HEK293 (cell line): Measurements from ENCODE around the gene CUL7.

Experiments
- CTCF ChIA-PET: fragments of 350-600 bp; formaldehyde crosslinking; extraction: SDS; loops from one replicate; lab custom pipeline; 2021; ENCODE audit warnings: antibody characterized with exemption; lab: Yijun Ruan, JAX
- POLR2A ChIA-PET: fragments of 300-600 bp; formaldehyde crosslinking; extraction: SDS; loops from one replicate; lab custom pipeline; 2020; ENCODE audit warnings: antibody characterized with exemption, inconsistent platforms; lab: Yijun Ruan, JAX
- H3K27ac ChIP-seq: fragments of 200-500 bp; sonication (Bioruptor generic); 2 replicates; pipeline ENCODE4 v1.5.1; 2014; ENCODE audit warnings: low read depth, low read length, control low read depth, inconsistent platforms; ENCODE audit errors: extremely low read depth
- H3K36me3 ChIP-seq, 2 experiments: fragments of 200-500 bp in 1 of 2; sonication (Bioruptor generic) in 1 of 2; 1 replicate in 1 of 2; 2 replicates in 1 of 2; pipeline ENCODE4 v1.5.1; 2014 to 2017; ENCODE audit warnings: inconsistent platforms in 2 of 2, low read length in 2 of 2; ENCODE audit not compliant: control insufficient read depth in 2 of 2, insufficient read depth in 1 of 2
- H3K4me1 ChIP-seq: fragments of 200-500 bp; sonication (Bioruptor generic); 2 replicates; pipeline ENCODE4 v1.5.1; 2014; ENCODE audit warnings: mild to moderate bottlenecking, low read length, inconsistent platforms; ENCODE audit not compliant: control insufficient read depth, insufficient read depth
- H3K4me3 ChIP-seq: 2 replicates; pipeline ENCODE4 v1.5.1; 2011; ENCODE audit warnings: low read depth, mild to moderate bottlenecking, control low read depth, low read length, moderate library complexity
- H3K9me3 ChIP-seq: fragments of 200-500 bp; sonication (Bioruptor generic); 2 replicates; pipeline ENCODE4 v1.5.1; 2014; ENCODE audit warnings: low read depth, low read length, inconsistent platforms; ENCODE audit not compliant: control insufficient read depth, insufficient read depth
- BCL11A ChIP-seq: fragments of 450-650 bp; formaldehyde crosslinking; IDR thresholded peaks from 2 replicates; pipeline ENCODE4 v1.5.1; 2016; ENCODE audit warnings: low read depth, missing biosample characterization, missing genetic modification characterization
- CTCF ChIP-seq: fragments of 450-650 bp; formaldehyde crosslinking; IDR thresholded peaks from 2 replicates; pipeline ENCODE4 v1.5.1; 2016; ENCODE audit warnings: missing biosample characterization, missing genetic modification characterization
- EGR2 ChIP-seq: fragments of 450-650 bp; formaldehyde crosslinking; IDR thresholded peaks from 2 replicates; pipeline ENCODE4 v1.5.1; 2016; ENCODE audit warnings: low read depth, missing biosample characterization, missing genetic modification characterization
- HOXC10 ChIP-seq: sonication (generic); formaldehyde crosslinking; IDR thresholded peaks from 2 replicates; pipeline ENCODE4 v1.8.1; 2023; ENCODE audit warnings: mild to moderate bottlenecking, missing genetic modification reagents
- HOXD13 ChIP-seq: sonication (generic); formaldehyde crosslinking; IDR thresholded peaks from 2 replicates; pipeline ENCODE4 v1.8.0; 2022; ENCODE audit warnings: missing genetic modification reagents, borderline replicate concordance
- KLF9 ChIP-seq: fragments of 450-650 bp; formaldehyde crosslinking; IDR thresholded peaks from 2 replicates; pipeline ENCODE4 v1.5.1; 2016; ENCODE audit warnings: missing biosample characterization, missing genetic modification characterization, low read depth
- MYNN ChIP-seq: fragments of 450-650 bp; formaldehyde crosslinking; IDR thresholded peaks from 2 replicates; pipeline ENCODE4 v1.5.1; 2016; ENCODE audit warnings: missing biosample characterization, missing genetic modification characterization, borderline replicate concordance
- RBAK ChIP-seq: fragments of 450-650 bp; formaldehyde crosslinking; IDR thresholded peaks from 2 replicates; pipeline ENCODE4 v1.5.1; 2016; ENCODE audit warnings: missing biosample characterization, missing genetic modification characterization
- SCRT2 ChIP-seq: fragments of 450-650 bp; formaldehyde crosslinking; IDR thresholded peaks from 2 replicates; pipeline ENCODE4 v1.5.1; 2016; ENCODE audit warnings: missing biosample characterization, missing genetic modification characterization
- TSHZ1 ChIP-seq: fragments of 450-650 bp; formaldehyde crosslinking; IDR thresholded peaks from 2 replicates; pipeline ENCODE4 v1.5.1; 2016; ENCODE audit warnings: missing biosample characterization, missing genetic modification characterization, borderline replicate concordance
- ZBTB17 ChIP-seq: fragments of 450-650 bp; formaldehyde crosslinking; IDR thresholded peaks from 2 replicates; pipeline ENCODE4 v1.5.1; 2016; ENCODE audit warnings: missing biosample characterization, missing genetic modification characterization
- ZFHX2 ChIP-seq: fragments of 450-650 bp; formaldehyde crosslinking; conservative IDR thresholded peaks from 2 replicates; pipeline ENCODE4 v1.5.1; 2016; ENCODE audit warnings: missing biosample characterization, missing genetic modification characterization
- ZNF132 ChIP-seq: fragments of 450-650 bp; formaldehyde crosslinking; IDR thresholded peaks from 2 replicates; pipeline ENCODE4 v1.5.1; 2017; ENCODE audit warnings: missing biosample characterization, missing genetic modification characterization, borderline replicate concordance
- ZNF133 ChIP-seq: fragments of 450-650 bp; formaldehyde crosslinking; IDR thresholded peaks from 2 replicates; pipeline ENCODE4 v1.5.1; 2016; ENCODE audit warnings: missing biosample characterization, missing genetic modification characterization
- ZNF138 ChIP-seq: fragments of 450-650 bp; formaldehyde crosslinking; IDR thresholded peaks from 2 replicates; pipeline ENCODE4 v1.5.1; 2016; ENCODE audit warnings: missing biosample characterization, missing genetic modification characterization, borderline replicate concordance
- ZNF169 ChIP-seq: fragments of 450-650 bp; formaldehyde crosslinking; IDR thresholded peaks from 2 replicates; pipeline ENCODE4 v1.5.1; 2016; ENCODE audit warnings: missing biosample characterization, missing genetic modification characterization
- ZNF266 ChIP-seq: fragments of 450-650 bp; formaldehyde crosslinking; IDR thresholded peaks from 2 replicates; pipeline ENCODE4 v1.5.1; 2016; ENCODE audit warnings: missing biosample characterization, missing genetic modification characterization, low read depth
- ZNF274 ChIP-seq, 2 experiments: fragments of 200-500 bp in 1 of 2; fragments of 450-650 bp in 1 of 2; sonication (Bioruptor generic) in 1 of 2; formaldehyde crosslinking in 1 of 2; IDR thresholded peaks; 2 replicates each; pipeline versions ENCODE4 v1.5.1 to v1.6.1; 2014 to 2016; ENCODE audit warnings: borderline replicate concordance in 1 of 2, inconsistent platforms in 1 of 2, low read length in 1 of 2, missing biosample characterization in 1 of 2, missing genetic modification characterization in 1 of 2
- ZNF341 ChIP-seq: fragments of 450-650 bp; formaldehyde crosslinking; IDR thresholded peaks from 2 replicates; pipeline ENCODE4; 2016; ENCODE audit warnings: low read depth, missing biosample characterization, missing genetic modification characterization
- ZNF473 ChIP-seq: fragments of 450-650 bp; formaldehyde crosslinking; IDR thresholded peaks from 2 replicates; pipeline ENCODE4 v1.5.1; 2017; ENCODE audit warnings: missing biosample characterization, missing genetic modification characterization
- ZNF600 ChIP-seq: fragments of 450-650 bp; formaldehyde crosslinking; IDR thresholded peaks from 2 replicates; pipeline ENCODE4 v1.5.1; 2016; ENCODE audit warnings: missing biosample characterization, missing genetic modification characterization
- ZNF621 ChIP-seq: fragments of 450-650 bp; formaldehyde crosslinking; IDR thresholded peaks from 2 replicates; pipeline ENCODE4 v1.5.1; 2017; ENCODE audit warnings: missing biosample characterization, missing genetic modification characterization
- ZNF624 ChIP-seq: fragments of 450-650 bp; formaldehyde crosslinking; IDR thresholded peaks from 2 replicates; pipeline ENCODE4 v1.5.1; 2017; ENCODE audit warnings: missing biosample characterization, missing genetic modification characterization
- ZNF692 ChIP-seq: fragments of 450-650 bp; formaldehyde crosslinking; IDR thresholded peaks from 2 replicates; pipeline ENCODE4 v1.5.1; 2016; ENCODE audit warnings: missing biosample characterization, missing genetic modification characterization
- ZNF837 ChIP-seq: fragments of 450-650 bp; formaldehyde crosslinking; IDR thresholded peaks from 2 replicates; pipeline ENCODE4 v1.5.1; 2016; ENCODE audit warnings: missing biosample characterization, missing genetic modification characterization

The CUL7 gene

GRCh38 chr6:43054206-43054943 is 724 bp upstream of the CUL7 start:
- 0 out of 2 replicates have a peak, but pooled peaks have one; percentile 9 for TF ChIP-seq ZNF133 (tag by site-specific recombination)
- TF ChIP-seq KLF9 (tag by site-specific recombination), result no peak
- POLR2A ChIA-PET, result interaction anchor here (0.5 to 3.3 kb wide), 42 partner anchors 8 to 912 kb away, joined by 3 to 50 read pairs (median 6); partner anchors contain the start of genes C6orf132, CNPY3, CUL9 and GNMT
- peaks cover 19 to 65% of the 10 kb centered on the region in 2 experiments; a peak in 2 of 3 replicates for H3K36me3 ChIP-seq
- CTCF ChIA-PET, result interaction anchor here (0.6 to 1.7 kb wide), 9 partner anchors 35 to 979 kb away, joined by 3 to 8 read pairs (median 3); no protein-coding TSS in a partner anchor
- H3K4me1 ChIP-seq, result peaks cover 9% of the 10 kb centered on the region
- peak overlapping the region; percentile 85 for H3K27ac ChIP-seq
- H3K4me3 ChIP-seq, result no peak overlapping the region
- no peaks in the 10 kb centered on the region for H3K9me3 ChIP-seq

- Histone ChIP-seq H3K36me3 (peaks cover 23 to 74% of the 10 kb centered on the region in 2 experiments; a peak in 2 of 3 replicates), H3K4me3 (peak overlapping the region; percentile 74), H3K4me1 (peaks cover 4% of the 10 kb centered on the region), H3K9me3 (no peaks in the 10 kb centered on the region), H3K27ac (peak overlapping the region; percentile 85)
- CTCF ChIA-PET, result interaction anchor here (0.7 to 1.7 kb wide), 5 partner anchors 14 to 363 kb away, joined by 3 to 8 read pairs (median 3); no protein-coding TSS in a partner anchor
- TF ChIP-seq ZNF621 (tag by site-specific recombination) (no peak), CTCF (tag by site-specific recombination) (peak; percentile 77; the same call in 1 of the 2 replicates), ZNF624 (tag by site-specific recombination) (no peak), ZBTB17 (peak; percentile 12), ZFHX2 (tag by site-specific recombination) (peak; percentile 83), ZNF138 (tag by site-specific recombination) (no peak), ZNF274 (IDR thresholded peaks at IDR 0.05; ENCODE audit: low read length) (no peak), ZNF274 (tag by site-specific recombination; IDR thresholded peaks at IDR 0.05; ENCODE audit: borderline replicate concordance) (no peak), MYNN (tag by site-specific recombination) (peak; percentile 96), ZNF169 (0 out of 2 replicates have a peak, but pooled peaks have one; percentile 14), RBAK (tag by site-specific recombination) (no peak), ZNF341 (tag by site-specific recombination) (peak; percentile 41; the same call in 1 of the 2 replicates), BCL11A (tag by site-specific recombination) (no peak), ZNF600 (peak; percentile 94), ZNF132 (tag by site-specific recombination) (no peak), SCRT2 (tag by site-specific recombination) (peak; percentile 65; the same call in 1 of the 2 replicates), ZNF692 (no peak), HOXD13 (CRISPR knock-in tag) (0 out of 2 replicates have a peak, but pooled peaks have one; percentile 6), EGR2 (tag by site-specific recombination) (peak; percentile 87), ZNF837 (tag by site-specific recombination) (peak; percentile 64; the same call in 1 of the 2 replicates), TSHZ1 (tag by site-specific recombination) (0 out of 2 replicates have a peak, but pooled peaks have one; percentile 32), ZNF266 (tag by site-specific recombination) (0 out of 2 replicates have a peak, but pooled peaks have one; percentile 14), HOXC10 (CRISPR knock-in tag) (0 out of 2 replicates have a peak, but pooled peaks have one; percentile 47), ZNF473 (no peak)
- POLR2A ChIA-PET, result interaction anchor here (0.8 to 3.4 kb wide), 24 partner anchors 10 to 464 kb away, joined by 3 to 50 read pairs (median 10); partner anchors contain the start of genes CNPY3, CUL9, KLHDC3 and MEA1
Observed at GRCh38 chr6:43052842-43053544, 658 bp downstream of the CUL7 start.
